Glomerular endothelial cell (primary cell): ENCODE data around the gene MRPL19. TPM values are rescaled to one million over a fixed set of nuclear protein-coding genes. Genes with fewer than 3 reads are reported as not detected.

Source experiments
- DNase-seq: peaks from one replicate; pipeline ENCODE4 v3.0.0-alpha.2; 2011; ENCODE audit warnings: low read depth, low spot score; ENCODE audit errors: extremely low read depth
- total RNA-seq: library from RNA; depleted of rRNA; stranded (reverse); fragments of >200 nt; gene quantifications from 2 replicates; pipeline ENCODE4 v1.2.3, GENCODE V29; 2015

The MRPL19 gene
- total RNA-seq, 1 donor from 2014 or later: 33.0 TPM

GRCh38 chr2:75614162-75614651 is 32.4 kb upstream of the MRPL19 start:
- no peak for DNase-seq

- no peak for DNase-seq
Observed at GRCh38 chr2:75616406-75616805, 30.2 kb upstream of the MRPL19 start.

- no peak for DNase-seq
Observed at GRCh38 chr2:75616933-75617332, 29.6 kb upstream of the MRPL19 start.

GRCh38 chr2:75619956-75620740 is 26.4 kb upstream of the MRPL19 start:
- DNase-seq: no peak

GRCh38 chr2:75621228-75621627 is 25.4 kb upstream of the MRPL19 start:
- DNase-seq: no peak

GRCh38 chr2:75622500-75622899 is 24.1 kb upstream of the MRPL19 start:
- DNase-seq: no peak

GRCh38 chr2:75622929-75623328 is 23.7 kb upstream of the MRPL19 start:
- no peak for DNase-seq

GRCh38 chr2:75627902-75628504 is 18.6 kb upstream of the MRPL19 start:
- peak; percentile 66 for DNase-seq

- DNase-seq: no peak
Observed at GRCh38 chr2:75632091-75632701, 14.4 kb upstream of the MRPL19 start.

GRCh38 chr2:75632813-75633212 is 13.8 kb upstream of the MRPL19 start:
- DNase-seq: no peak

GRCh38 chr2:75633620-75634019 is 13.0 kb upstream of the MRPL19 start:
- DNase-seq: no peak

- no peak for DNase-seq
Observed at GRCh38 chr2:75634945-75635344, 11.6 kb upstream of the MRPL19 start.

GRCh38 chr2:75637568-75637967 is 9.0 kb upstream of the MRPL19 start:
- no peak for DNase-seq

GRCh38 chr2:75640621-75641121 is 5.9 kb upstream of the MRPL19 start:
- peak; percentile 65 for DNase-seq

- no peak for DNase-seq
Observed at GRCh38 chr2:75641587-75641986, 5.0 kb upstream of the MRPL19 start.

GRCh38 chr2:75643980-75644379 is 2.6 kb upstream of the MRPL19 start:
- DNase-seq: no peak

GRCh38 chr2:75645643-75646042 is 940 bp upstream of the MRPL19 start:
- no peak for DNase-seq

- DNase-seq: no peak
Observed at GRCh38 chr2:75646090-75646582, 447 bp upstream of the MRPL19 start.

GRCh38 chr2:75647771-75648170 is 1.2 kb downstream of the MRPL19 start:
- no peak for DNase-seq

GRCh38 chr2:75654012-75654411 is 7.4 kb downstream of the MRPL19 start:
- DNase-seq: no peak

- DNase-seq: no peak
Observed at GRCh38 chr2:75655861-75656260, 9.3 kb downstream of the MRPL19 start.
